ENCODE results near the gene IL26. TPM values are rescaled to one million over a fixed set of nuclear protein-coding genes. Genes with fewer than 3 reads are reported as not detected.

The IL26 gene
- polyA plus RNA-seq, 1 donor from 2014 or later: not detected

GRCh38 chr12:68224613-68225285 lies 861 bp downstream of the IL26 start:
- Histone ChIP-seq H2AFZ (ENCODE audit: low read depth, low read length) (no peak overlapping the region), H3K27ac (ENCODE audit: low read length) (no peak overlapping the region), H3K27me3 (ENCODE audit: insufficient read depth, low read depth, low read length) (no peaks in the 10 kb centered on the region), H3K4me2 (ENCODE audit: low read length) (no peak overlapping the region), H3K9me2 (ENCODE audit: insufficient read depth, low read length) (no peaks in the 10 kb centered on the region), H3K79me2 (replicated peaks; ENCODE audit: insufficient read depth, low read length) (no peaks in the 10 kb centered on the region), H3K9me3 (ENCODE audit: low read length) (no peaks in the 10 kb centered on the region), H3F3A (ENCODE audit: insufficient read depth, low read length, poor library complexity, severe bottlenecking) (no peaks in the 10 kb centered on the region), H4K20me1 (ENCODE audit: insufficient read depth) (no peaks in the 10 kb centered on the region), H3K36me3 (ENCODE audit: insufficient read depth, low read length) (no peaks in the 10 kb centered on the region), H3K9ac (ENCODE audit: low read length) (no peak overlapping the region), H3K4me3 (ENCODE audit: low read length) (no peak overlapping the region)
- TF ChIP-seq, protein P1, sequence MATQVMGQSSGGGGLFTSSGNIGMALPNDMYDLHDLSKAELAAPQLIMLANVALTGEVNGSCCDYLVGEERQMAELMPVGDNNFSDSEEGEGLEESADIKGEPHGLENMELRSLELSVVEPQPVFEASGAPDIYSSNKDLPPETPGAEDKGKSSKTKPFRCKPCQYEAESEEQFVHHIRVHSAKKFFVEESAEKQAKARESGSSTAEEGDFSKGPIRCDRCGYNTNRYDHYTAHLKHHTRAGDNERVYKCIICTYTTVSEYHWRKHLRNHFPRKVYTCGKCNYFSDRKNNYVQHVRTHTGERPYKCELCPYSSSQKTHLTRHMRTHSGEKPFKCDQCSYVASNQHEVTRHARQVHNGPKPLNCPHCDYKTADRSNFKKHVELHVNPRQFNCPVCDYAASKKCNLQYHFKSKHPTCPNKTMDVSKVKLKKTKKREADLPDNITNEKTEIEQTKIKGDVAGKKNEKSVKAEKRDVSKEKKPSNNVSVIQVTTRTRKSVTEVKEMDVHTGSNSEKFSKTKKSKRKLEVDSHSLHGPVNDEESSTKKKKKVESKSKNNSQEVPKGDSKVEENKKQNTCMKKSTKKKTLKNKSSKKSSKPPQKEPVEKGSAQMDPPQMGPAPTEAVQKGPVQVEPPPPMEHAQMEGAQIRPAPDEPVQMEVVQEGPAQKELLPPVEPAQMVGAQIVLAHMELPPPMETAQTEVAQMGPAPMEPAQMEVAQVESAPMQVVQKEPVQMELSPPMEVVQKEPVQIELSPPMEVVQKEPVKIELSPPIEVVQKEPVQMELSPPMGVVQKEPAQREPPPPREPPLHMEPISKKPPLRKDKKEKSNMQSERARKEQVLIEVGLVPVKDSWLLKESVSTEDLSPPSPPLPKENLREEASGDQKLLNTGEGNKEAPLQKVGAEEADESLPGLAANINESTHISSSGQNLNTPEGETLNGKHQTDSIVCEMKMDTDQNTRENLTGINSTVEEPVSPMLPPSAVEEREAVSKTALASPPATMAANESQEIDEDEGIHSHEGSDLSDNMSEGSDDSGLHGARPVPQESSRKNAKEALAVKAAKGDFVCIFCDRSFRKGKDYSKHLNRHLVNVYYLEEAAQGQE (IDR thresholded peaks at IDR 0.05; ENCODE audit: borderline replicate concordance): no peak
- TF ChIP-seq EZH2 (IDR thresholded peaks at IDR 0.05; ENCODE audit: borderline replicate concordance, insufficient read depth, low read length, poor library complexity, severe bottlenecking) (no peak), EP300 (conservative IDR thresholded peaks at IDR 0.05; ENCODE audit: poor library complexity, severe bottlenecking) (no peak), SMC3 (conservative IDR thresholded peaks at IDR 0.05; ENCODE audit: poor library complexity) (no peak), MXI1 (conservative IDR thresholded peaks at IDR 0.05; ENCODE audit: poor library complexity, severe bottlenecking) (no peak), POLR2AphosphoS5 (IDR thresholded peaks at IDR 0.05) (no peak), TAF1 (IDR thresholded peaks at IDR 0.05; ENCODE audit: low read depth) (no peak), RAD21 (conservative IDR thresholded peaks at IDR 0.05) (no peak)
- TF ChIP-seq, protein P2, sequence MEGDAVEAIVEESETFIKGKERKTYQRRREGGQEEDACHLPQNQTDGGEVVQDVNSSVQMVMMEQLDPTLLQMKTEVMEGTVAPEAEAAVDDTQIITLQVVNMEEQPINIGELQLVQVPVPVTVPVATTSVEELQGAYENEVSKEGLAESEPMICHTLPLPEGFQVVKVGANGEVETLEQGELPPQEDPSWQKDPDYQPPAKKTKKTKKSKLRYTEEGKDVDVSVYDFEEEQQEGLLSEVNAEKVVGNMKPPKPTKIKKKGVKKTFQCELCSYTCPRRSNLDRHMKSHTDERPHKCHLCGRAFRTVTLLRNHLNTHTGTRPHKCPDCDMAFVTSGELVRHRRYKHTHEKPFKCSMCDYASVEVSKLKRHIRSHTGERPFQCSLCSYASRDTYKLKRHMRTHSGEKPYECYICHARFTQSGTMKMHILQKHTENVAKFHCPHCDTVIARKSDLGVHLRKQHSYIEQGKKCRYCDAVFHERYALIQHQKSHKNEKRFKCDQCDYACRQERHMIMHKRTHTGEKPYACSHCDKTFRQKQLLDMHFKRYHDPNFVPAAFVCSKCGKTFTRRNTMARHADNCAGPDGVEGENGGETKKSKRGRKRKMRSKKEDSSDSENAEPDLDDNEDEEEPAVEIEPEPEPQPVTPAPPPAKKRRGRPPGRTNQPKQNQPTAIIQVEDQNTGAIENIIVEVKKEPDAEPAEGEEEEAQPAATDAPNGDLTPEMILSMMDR (IDR thresholded peaks at IDR 0.05; ENCODE audit: poor library complexity, severe bottlenecking): no peak

DNA sequence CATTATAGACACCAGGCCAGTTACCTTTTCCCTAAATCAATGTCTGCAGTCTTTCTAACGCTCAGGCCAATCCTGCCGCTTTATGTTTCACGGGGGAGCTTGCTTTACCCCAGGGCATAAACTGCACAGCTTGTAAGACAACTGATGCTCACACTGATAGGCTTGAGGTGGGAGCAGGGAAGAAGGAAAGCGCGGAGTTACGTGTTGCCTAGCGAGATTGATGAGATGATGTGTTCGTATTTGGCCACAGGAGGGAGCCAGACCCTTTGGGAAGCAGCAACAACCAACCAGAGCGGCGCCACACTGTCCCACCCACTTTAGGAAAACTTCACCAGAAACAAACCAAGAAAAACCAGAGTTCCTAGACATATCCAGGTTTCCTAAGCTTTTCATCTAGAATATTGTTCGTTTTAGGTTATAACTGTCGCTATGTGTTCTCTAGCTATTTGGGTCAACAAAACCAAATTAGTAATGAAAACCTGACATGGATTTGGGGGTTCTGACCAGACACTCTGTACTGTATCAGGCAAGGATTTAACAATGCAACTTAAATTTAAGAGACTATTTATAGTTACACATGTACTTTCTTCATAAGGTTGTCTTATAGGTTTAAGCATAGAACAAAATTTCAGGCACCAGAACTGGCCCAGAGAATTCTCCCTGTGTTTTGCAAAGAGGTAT lies 2.4 kb downstream of the IL26 start:
- Histone ChIP-seq H3K9ac (ENCODE audit: low read length) (no peak overlapping the region), H3K9me3 (ENCODE audit: low read length) (no peaks in the 10 kb centered on the region), H3K27ac (ENCODE audit: low read length) (no peak overlapping the region), H2AFZ (ENCODE audit: low read depth, low read length) (no peak overlapping the region), H3K27me3 (ENCODE audit: insufficient read depth, low read depth, low read length) (no peaks in the 10 kb centered on the region), H3K4me2 (ENCODE audit: low read length) (no peak overlapping the region), H3F3A (ENCODE audit: insufficient read depth, low read length, poor library complexity, severe bottlenecking) (no peaks in the 10 kb centered on the region), H3K9me2 (ENCODE audit: insufficient read depth, low read length) (no peaks in the 10 kb centered on the region), H3K36me3 (ENCODE audit: insufficient read depth, low read length) (no peaks in the 10 kb centered on the region), H4K20me1 (ENCODE audit: insufficient read depth) (no peaks in the 10 kb centered on the region), H3K4me3 (ENCODE audit: low read length) (no peak overlapping the region), H3K79me2 (replicated peaks; ENCODE audit: insufficient read depth, low read length) (no peaks in the 10 kb centered on the region)
- TF ChIP-seq EP300 (conservative IDR thresholded peaks at IDR 0.05; ENCODE audit: poor library complexity, severe bottlenecking): no peak
- no peak for TF ChIP-seq MXI1 (conservative IDR thresholded peaks at IDR 0.05; ENCODE audit: poor library complexity, severe bottlenecking)
- no peak for TF ChIP-seq EZH2 (IDR thresholded peaks at IDR 0.05; ENCODE audit: borderline replicate concordance, insufficient read depth, low read length, poor library complexity, severe bottlenecking)
- TF ChIP-seq, protein P1 (IDR thresholded peaks at IDR 0.05; ENCODE audit: borderline replicate concordance): no peak
- TF ChIP-seq, protein P2 (IDR thresholded peaks at IDR 0.05; ENCODE audit: poor library complexity, severe bottlenecking): peak; percentile 92
- TF ChIP-seq RAD21 (conservative IDR thresholded peaks at IDR 0.05): peak; percentile 95
- peak; percentile 94 for TF ChIP-seq SMC3 (conservative IDR thresholded peaks at IDR 0.05; ENCODE audit: poor library complexity)
- TF ChIP-seq TAF1 (IDR thresholded peaks at IDR 0.05; ENCODE audit: low read depth): no peak
- no peak for TF ChIP-seq POLR2AphosphoS5 (IDR thresholded peaks at IDR 0.05)

Data from neural cell (in vitro differentiated cells).